Parathyroid adenoma (tissue), 2 donors: ENCODE measurements around the gene PTX3.
A peak's percentile ranks its signal among the peaks of the same experiment; 100 is the strongest.

Experiments
- H2AFZ ChIP-seq: fragments of 300-600 bp; sonication (generic); one replicate; pipeline ENCODE4 v1.7.0; 2017; ENCODE audit warnings: antibody characterized with exemption, mild to moderate bottlenecking
- H3K27ac ChIP-seq: fragments of 300-600 bp; sonication (generic); one replicate; pipeline ENCODE4 v1.7.0; 2017
- H3K27me3 ChIP-seq: fragments of 300-600 bp; sonication (generic); one replicate; pipeline ENCODE4 v1.7.0; 2017; ENCODE audit warnings: low read length; ENCODE audit not compliant: control insufficient read depth, insufficient read depth
- H3K36me3 ChIP-seq: fragments of 300-600 bp; sonication (generic); one replicate; pipeline ENCODE4 v1.7.0; 2017; ENCODE audit warnings: low read length; ENCODE audit not compliant: control insufficient read depth, insufficient read depth
- H3K4me1 ChIP-seq: fragments of 300-600 bp; sonication (generic); one replicate; pipeline ENCODE4 v1.7.0; 2017; ENCODE audit warnings: control low read depth
- H3K4me2 ChIP-seq: fragments of 300-600 bp; sonication (generic); one replicate; pipeline ENCODE4 v1.7.0; 2017; ENCODE audit warnings: low read length
- H3K4me3 ChIP-seq: fragments of 300-600 bp; sonication (generic); one replicate; pipeline ENCODE4 v1.7.0; 2017; ENCODE audit warnings: low read depth, low read length
- H3K79me2 ChIP-seq: fragments of 300-600 bp; sonication (generic); one replicate; pipeline ENCODE4 v1.7.0; 2017; ENCODE audit warnings: control low read depth
- H3K9ac ChIP-seq: fragments of 300-600 bp; sonication (generic); one replicate; pipeline ENCODE4 v1.7.0; 2017; ENCODE audit warnings: mild to moderate bottlenecking
- H3K9me3 ChIP-seq: fragments of 300-600 bp; sonication (generic); one replicate; pipeline ENCODE4 v1.7.0; 2017; ENCODE audit warnings: low read length; ENCODE audit not compliant: control insufficient read depth
- CTCF ChIP-seq: fragments of 300-600 bp; sonication (generic); IDR thresholded peaks from one replicate; pipeline ENCODE4 v1.7.0; 2017; ENCODE audit warnings: antibody characterized with exemption, mild to moderate bottlenecking
- donor health status: primary hyperparathyroidism.

Gene PTX3

GRCh38 chr3:157488144-157488543, 51.5 kb downstream of the PTX3 start:
- Histone ChIP-seq H3K79me2 (no peaks in the 10 kb centered on the region), H2AFZ (no peak overlapping the region), H3K9me3 (no peaks in the 10 kb centered on the region), H3K27ac (no peak overlapping the region), H3K4me3 (no peak overlapping the region), H3K27me3 (no peaks in the 10 kb centered on the region), H3K9ac (no peak overlapping the region), H3K36me3 (no peaks in the 10 kb centered on the region), H3K4me2 (no peak overlapping the region), H3K4me1 (no peaks in the 10 kb centered on the region)
- no peak for TF ChIP-seq CTCF

- Histone ChIP-seq H3K27ac (no peak overlapping the region), H3K9ac (no peak overlapping the region), H3K36me3 (no peaks in the 10 kb centered on the region), H2AFZ (peak overlapping the region; percentile 33), H3K4me3 (no peak overlapping the region), H3K27me3 (no peaks in the 10 kb centered on the region), H3K4me2 (no peak overlapping the region), H3K79me2 (no peaks in the 10 kb centered on the region), H3K4me1 (peaks cover 4% of the 10 kb centered on the region), H3K9me3 (no peaks in the 10 kb centered on the region)
- TF ChIP-seq CTCF: no peak
Observed at GRCh38 chr3:157491136-157491535, 54.5 kb downstream of the PTX3 start.
